SU-DHL-6 (cell line): ENCODE measurements around the gene TBPL1.
"Not testable (repeated sequence)": the region's sequence is repeated elsewhere in the genome, so short reads cannot be mapped to it uniquely, and the experiment has no call there.

Experiments
- H2AFZ ChIP-seq: fragments of 200-600 bp; sonication (generic); 2 replicates; pipeline ENCODE4 v1.6.1; 2014; ENCODE audit warnings: low read depth, mild to moderate bottlenecking, moderate library complexity, mixed read lengths, antibody characterized with exemption, low read length; ENCODE audit not compliant: severe bottlenecking
- H3F3A ChIP-seq: fragments of 200-600 bp; shearing (Covaris generic); 2 replicates; pipeline ENCODE4 v1.6.0; 2016; ENCODE audit warnings: antibody characterized with exemption, mild to moderate bottlenecking; ENCODE audit not compliant: insufficient read depth
- H3K27ac ChIP-seq: fragments of 200-600 bp; sonication (generic); 2 replicates; pipeline ENCODE4 v1.5.1; 2016; ENCODE audit warnings: low read depth, mild to moderate bottlenecking, low read length, moderate library complexity, mixed read lengths
- H3K27me3 ChIP-seq: fragments of 200-600 bp; sonication (generic), shearing (Covaris generic); 2 replicates; pipeline ENCODE4 v1.6.0; 2014; ENCODE audit warnings: mild to moderate bottlenecking, low read length
- H3K36me3 ChIP-seq: fragments of 200-600 bp; sonication (generic); 2 replicates; pipeline ENCODE4 v1.6.1; 2014; ENCODE audit warnings: mild to moderate bottlenecking, low read length, mixed read lengths
- H3K4me2 ChIP-seq: fragments of 300-600, 200-600 bp; shearing (Covaris generic), sonication (generic); 2 replicates; pipeline ENCODE4 v1.6.0; 2014; ENCODE audit warnings: low read length, low read depth, mild to moderate bottlenecking; ENCODE audit not compliant: poor library complexity, severe bottlenecking
- H3K4me3 ChIP-seq: fragments of 200-600 bp; sonication (generic); 2 replicates; pipeline ENCODE4 v1.5.1; 2014; ENCODE audit warnings: antibody characterized with exemption, low read length, mild to moderate bottlenecking, mixed read lengths; ENCODE audit not compliant: insufficient read depth, poor library complexity, severe bottlenecking
- H3K79me2 ChIP-seq: fragments of 200-600 bp; sonication (generic); 2 replicates; pipeline ENCODE4 v1.6.1; 2014; ENCODE audit warnings: mild to moderate bottlenecking, low read length, moderate library complexity; ENCODE audit not compliant: insufficient read depth
- H3K9ac ChIP-seq: fragments of 200-600 bp; sonication (generic); 2 replicates; pipeline ENCODE4 v1.7.0; 2014; ENCODE audit warnings: mild to moderate bottlenecking, low read length
- H3K9me2 ChIP-seq: fragments of 200-600 bp; sonication (generic); replicated peaks from 2 replicates; pipeline ENCODE4 v1.6.1; 2014; ENCODE audit warnings: low read length; ENCODE audit not compliant: insufficient read depth
- H3K9me3 ChIP-seq: fragments of 200-600 bp; sonication (generic); 2 replicates; pipeline ENCODE4 v1.6.1; 2014; ENCODE audit warnings: low read length, mixed read lengths; ENCODE audit not compliant: insufficient read depth
- H4K20me1 ChIP-seq: fragments of 200-600 bp; sonication (generic); 2 replicates; pipeline ENCODE4 v1.6.1; 2014; ENCODE audit warnings: low read depth, mild to moderate bottlenecking, antibody characterized with exemption, low read length, moderate library complexity, mixed read lengths
- CTCF ChIP-seq: fragments of 200-600 bp; sonication (generic); IDR thresholded peaks from one replicate; pipeline ENCODE4 v1.5.1; 2017; ENCODE audit warnings: antibody characterized with exemption, mild to moderate bottlenecking, low read length, moderate library complexity; ENCODE audit not compliant: insufficient read depth, poor library complexity, severe bottlenecking
- EZH2phosphoT487 ChIP-seq: fragments of 200-600 bp; sonication (generic), shearing (Covaris generic); conservative IDR thresholded peaks from 2 replicates; pipeline ENCODE4 v1.6.1; 2018; ENCODE audit warnings: mild to moderate bottlenecking, antibody characterized with exemption, low read length, moderate library complexity, mixed read lengths

Gene TBPL1

DNA sequence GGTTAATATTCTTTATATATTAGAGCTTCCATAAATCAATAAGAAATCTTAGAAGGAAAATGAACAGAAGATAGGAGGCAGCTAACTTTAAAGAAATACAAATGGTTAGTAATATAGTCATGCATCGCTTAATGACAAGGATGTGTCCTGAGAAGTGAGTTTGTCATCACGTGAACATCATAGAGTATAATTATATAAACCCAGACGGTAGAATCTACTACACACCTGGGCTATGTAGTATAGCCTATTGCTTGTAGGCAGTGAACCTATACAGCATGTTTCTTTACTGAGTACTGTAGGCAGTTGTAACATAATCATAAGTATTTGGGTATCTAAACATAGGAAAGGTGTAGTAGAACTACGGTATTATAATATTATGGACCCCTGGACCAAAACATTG is 14.3 kb downstream of the TBPL1 start:
- no peak for TF ChIP-seq CTCF
- TF ChIP-seq EZH2phosphoT487 = no peak
- Histone ChIP-seq H3K9me3 (no peaks in the 10 kb centered on the region), H3F3A (peaks cover 9% of the 10 kb centered on the region; the same call in 1 of the 2 replicates), H3K27me3 (no peaks in the 10 kb centered on the region), H3K4me2 (no peak overlapping the region), H3K4me3 (no peak overlapping the region), H3K27ac (no peak overlapping the region), H3K9ac (no peak overlapping the region), H3K79me2 (peaks cover 93% of the 10 kb centered on the region), H4K20me1 (peaks cover 15% of the 10 kb centered on the region; the same call in 1 of the 2 replicates), H2AFZ (no peak overlapping the region), H3K36me3 (no peaks in the 10 kb centered on the region), H3K9me2 (no peaks in the 10 kb centered on the region)

DNA sequence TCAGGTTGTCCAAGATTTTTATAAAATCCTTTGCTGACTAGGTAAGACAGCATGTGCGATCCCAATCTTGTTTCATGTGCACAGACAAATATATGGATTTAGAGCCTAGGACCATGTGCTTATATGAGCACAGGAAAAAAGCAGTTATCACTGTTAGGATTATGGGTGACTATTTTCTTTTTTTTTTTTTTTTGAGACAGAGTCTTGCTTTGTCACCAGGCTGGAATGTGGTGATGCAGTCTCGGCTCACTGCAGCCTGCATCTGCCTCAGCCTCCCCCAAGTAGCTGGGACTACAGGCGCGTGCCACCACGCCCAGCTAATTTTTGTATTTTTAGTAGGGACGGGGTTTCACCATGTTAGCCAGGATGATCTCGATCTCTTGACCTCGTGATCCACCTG is 14.8 kb downstream of the TBPL1 start:
- not testable (repeated sequence) for H3F3A ChIP-seq, H3K4me2 ChIP-seq, H2AFZ ChIP-seq, H3K9me2 ChIP-seq, H3K9ac ChIP-seq, H3K36me3 ChIP-seq, H3K27me3 ChIP-seq, H3K4me3 ChIP-seq, H3K27ac ChIP-seq, H3K9me3 ChIP-seq
- H4K20me1 ChIP-seq = peaks cover 15% of the 10 kb centered on the region; the same call in 1 of the 2 replicates
- H3K79me2 ChIP-seq = peaks cover 93% of the 10 kb centered on the region

- Histone ChIP-seq H3K79me2 (peaks cover 91% of the 10 kb centered on the region), H3K36me3 (no peaks in the 10 kb centered on the region), H3K27ac (no peak overlapping the region), H3F3A (peaks cover 9% of the 10 kb centered on the region; the same call in 1 of the 2 replicates), H3K9me3 (no peaks in the 10 kb centered on the region), H3K9me2 (no peaks in the 10 kb centered on the region), H4K20me1 (peaks cover 17% of the 10 kb centered on the region; the same call in 1 of the 2 replicates), H3K4me2 (no peak overlapping the region), H3K27me3 (no peaks in the 10 kb centered on the region), H3K4me3 (no peak overlapping the region), H3K9ac (no peak overlapping the region), H2AFZ (no peak overlapping the region)
- TF ChIP-seq EZH2phosphoT487 = no peak
- TF ChIP-seq CTCF = no peak
Observed at GRCh38 chr6:133969285-133969920, 16.4 kb downstream of the TBPL1 start.

- Histone ChIP-seq H3K9ac (no peak overlapping the region), H2AFZ (no peak overlapping the region), H3K27me3 (no peaks in the 10 kb centered on the region), H3K36me3 (no peaks in the 10 kb centered on the region), H3K9me3 (no peaks in the 10 kb centered on the region), H3K4me3 (no peak overlapping the region), H3F3A (peaks cover 9% of the 10 kb centered on the region; the same call in 1 of the 2 replicates), H3K27ac (no peak overlapping the region), H4K20me1 (peaks cover 17% of the 10 kb centered on the region), H3K9me2 (no peaks in the 10 kb centered on the region), H3K79me2 (peaks cover 92% of the 10 kb centered on the region), H3K4me2 (no peak overlapping the region)
- TF ChIP-seq CTCF (no peak), EZH2phosphoT487 (no peak)
Observed at GRCh38 chr6:133969921-133970295, 16.9 kb downstream of the TBPL1 start.
